Omental fat pad (tissue), 4 donors: Measurements from ENCODE around the gene PSMB7. TPM values are rescaled to one million over a fixed set of nuclear protein-coding genes. Genes with fewer than 3 reads are reported as not detected.

Source experiments
- ATAC-seq: fragments of 150-250 bp; one replicate; pipeline ENCODE4 v1.9.1; 2016; ENCODE audit warnings: mild to moderate bottlenecking, moderate library complexity; ENCODE audit not compliant: low FRiP score
- DNase-seq: peaks from one replicate; pipeline ENCODE4 v3.0.0-alpha.2; 2019; ENCODE audit warnings: low spot score
- total RNA-seq, 4 donors: library from RNA; depleted of rRNA; stranded (reverse); fragments of >200 nt; gene quantifications; one replicate each; pipeline ENCODE4 v1.1.0, GENCODE V29; 2016
- TF ChIP-seq, protein P1 (sequence below), 3 donors: fragments of 450-650 bp; IDR thresholded peaks; one replicate each; pipeline ENCODE4 v1.5.1; 2016 to 2017; ENCODE audit warnings: antibody characterized with exemption in 3 of 3, mild to moderate bottlenecking in 3 of 3, moderate library complexity in 2 of 3

Gene PSMB7
- total RNA-seq, 4 donors from 2014 or later, result 172 to 200 (median 187) TPM

DNA sequence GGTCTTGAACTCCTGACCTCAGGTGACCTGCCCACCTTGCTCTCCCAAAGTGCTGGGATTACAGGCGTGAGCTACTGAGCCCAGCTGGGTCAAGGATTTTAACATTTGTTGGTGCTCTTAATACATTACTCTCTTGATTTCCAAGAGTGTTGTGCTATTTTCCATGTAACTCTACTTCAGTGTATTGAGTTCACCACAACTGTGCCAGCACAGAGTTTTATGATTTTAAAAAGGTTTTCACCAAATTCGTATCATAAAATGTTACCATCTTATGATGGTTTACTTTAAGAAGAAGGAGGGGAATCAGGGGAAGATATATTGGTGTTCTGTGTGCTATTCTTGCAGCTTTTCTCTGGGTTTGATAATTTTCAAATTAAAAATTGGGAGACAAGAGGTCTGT is 28.4 kb upstream of the PSMB7 start:
- DNase-seq (no peak), ATAC-seq (no peak)
- TF ChIP-seq, protein P1, sequence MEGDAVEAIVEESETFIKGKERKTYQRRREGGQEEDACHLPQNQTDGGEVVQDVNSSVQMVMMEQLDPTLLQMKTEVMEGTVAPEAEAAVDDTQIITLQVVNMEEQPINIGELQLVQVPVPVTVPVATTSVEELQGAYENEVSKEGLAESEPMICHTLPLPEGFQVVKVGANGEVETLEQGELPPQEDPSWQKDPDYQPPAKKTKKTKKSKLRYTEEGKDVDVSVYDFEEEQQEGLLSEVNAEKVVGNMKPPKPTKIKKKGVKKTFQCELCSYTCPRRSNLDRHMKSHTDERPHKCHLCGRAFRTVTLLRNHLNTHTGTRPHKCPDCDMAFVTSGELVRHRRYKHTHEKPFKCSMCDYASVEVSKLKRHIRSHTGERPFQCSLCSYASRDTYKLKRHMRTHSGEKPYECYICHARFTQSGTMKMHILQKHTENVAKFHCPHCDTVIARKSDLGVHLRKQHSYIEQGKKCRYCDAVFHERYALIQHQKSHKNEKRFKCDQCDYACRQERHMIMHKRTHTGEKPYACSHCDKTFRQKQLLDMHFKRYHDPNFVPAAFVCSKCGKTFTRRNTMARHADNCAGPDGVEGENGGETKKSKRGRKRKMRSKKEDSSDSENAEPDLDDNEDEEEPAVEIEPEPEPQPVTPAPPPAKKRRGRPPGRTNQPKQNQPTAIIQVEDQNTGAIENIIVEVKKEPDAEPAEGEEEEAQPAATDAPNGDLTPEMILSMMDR (IDR thresholded peaks at IDR 0.05), result no peak

DNA sequence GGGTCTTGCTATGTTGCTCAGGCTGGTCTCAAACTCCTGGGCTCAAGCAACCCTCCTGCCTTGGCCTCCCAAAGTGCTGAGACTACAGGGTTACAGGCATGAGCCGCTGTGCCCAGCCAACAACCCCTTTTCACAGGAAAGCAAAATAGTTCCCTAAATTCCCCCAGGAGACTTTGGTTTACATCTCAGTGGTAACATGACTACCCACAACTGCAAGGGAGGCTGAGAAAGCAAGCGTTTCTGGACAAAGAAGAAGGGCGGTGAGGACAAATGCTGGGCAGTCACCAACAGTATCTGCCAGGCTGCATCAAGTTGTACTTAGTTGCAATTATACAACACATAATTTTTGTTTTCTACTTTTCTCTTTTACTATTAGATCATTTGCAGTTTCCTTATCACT is 27.6 kb upstream of the PSMB7 start:
- DNase-seq (no peak), ATAC-seq (no peak)
- TF ChIP-seq, protein P1 (IDR thresholded peaks at IDR 0.05), result no peak

DNA sequence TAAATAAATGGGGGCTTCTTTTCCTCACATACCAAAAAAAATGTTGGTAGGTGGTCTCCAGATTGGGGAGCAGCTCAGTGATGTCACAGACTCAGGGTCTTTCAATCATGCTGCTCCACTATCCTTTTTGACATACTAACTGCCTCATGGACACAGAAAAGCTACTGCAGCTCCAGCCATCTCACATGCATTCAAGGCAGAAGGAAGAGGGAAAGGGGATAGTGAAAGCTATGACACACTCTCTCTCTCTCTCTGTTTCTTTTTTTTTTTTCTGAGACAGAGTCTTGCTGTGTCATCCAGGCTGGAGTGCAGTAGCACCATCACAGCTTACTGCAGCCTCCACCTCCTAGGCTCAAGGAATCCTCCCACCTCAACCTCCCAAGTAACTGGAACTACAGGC is 27.1 kb upstream of the PSMB7 start:
- TF ChIP-seq, protein P1 (IDR thresholded peaks at IDR 0.05), result no peak
- ATAC-seq (no peak), DNase-seq (no peak)

DNA sequence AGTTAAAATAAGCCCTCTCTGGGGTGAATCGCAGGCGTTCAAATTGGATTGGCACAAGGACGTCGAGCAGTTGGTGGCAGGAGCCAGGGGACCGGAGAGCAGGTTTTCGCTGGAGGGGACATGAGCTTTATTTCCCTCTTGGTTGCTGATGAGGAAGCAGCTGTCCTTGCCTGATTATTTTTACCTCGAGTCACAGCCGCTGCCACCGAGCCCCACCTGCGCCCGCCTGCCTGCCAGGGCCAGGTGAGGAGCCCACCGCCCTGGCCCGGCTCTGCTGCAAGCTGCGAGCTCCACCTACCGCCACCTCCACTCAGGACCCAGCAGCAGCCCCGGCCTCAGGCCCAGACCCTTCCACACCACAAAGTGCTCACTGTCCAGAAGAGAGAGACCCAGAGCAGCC is 26.0 kb upstream of the PSMB7 start:
- no peak for ATAC-seq
- no peak for DNase-seq
- TF ChIP-seq, protein P1 (IDR thresholded peaks at IDR 0.05), result no peak

DNA sequence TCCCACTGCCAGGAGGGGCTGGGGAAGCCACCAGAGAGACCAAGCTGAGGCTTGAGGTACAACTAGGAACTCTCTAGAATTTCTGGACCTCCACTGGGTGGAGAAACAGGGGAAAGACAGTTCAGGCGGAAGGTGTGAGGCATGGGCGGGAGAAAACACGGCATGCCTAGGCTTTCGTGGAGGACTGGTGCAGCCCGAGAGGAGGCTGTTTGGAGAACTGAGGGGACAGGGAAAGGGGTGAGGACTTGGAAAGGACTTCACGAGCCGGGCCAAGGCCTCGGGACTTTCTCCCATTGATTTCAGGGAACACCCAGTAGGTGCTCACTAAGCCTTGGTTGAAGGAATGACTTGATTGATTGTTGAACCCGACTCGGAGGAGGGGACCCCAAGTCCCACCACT is 25.5 kb upstream of the PSMB7 start:
- TF ChIP-seq, protein P1 (IDR thresholded peaks at IDR 0.05), result no peak
- DNase-seq (no peak), ATAC-seq (no peak)

DNA sequence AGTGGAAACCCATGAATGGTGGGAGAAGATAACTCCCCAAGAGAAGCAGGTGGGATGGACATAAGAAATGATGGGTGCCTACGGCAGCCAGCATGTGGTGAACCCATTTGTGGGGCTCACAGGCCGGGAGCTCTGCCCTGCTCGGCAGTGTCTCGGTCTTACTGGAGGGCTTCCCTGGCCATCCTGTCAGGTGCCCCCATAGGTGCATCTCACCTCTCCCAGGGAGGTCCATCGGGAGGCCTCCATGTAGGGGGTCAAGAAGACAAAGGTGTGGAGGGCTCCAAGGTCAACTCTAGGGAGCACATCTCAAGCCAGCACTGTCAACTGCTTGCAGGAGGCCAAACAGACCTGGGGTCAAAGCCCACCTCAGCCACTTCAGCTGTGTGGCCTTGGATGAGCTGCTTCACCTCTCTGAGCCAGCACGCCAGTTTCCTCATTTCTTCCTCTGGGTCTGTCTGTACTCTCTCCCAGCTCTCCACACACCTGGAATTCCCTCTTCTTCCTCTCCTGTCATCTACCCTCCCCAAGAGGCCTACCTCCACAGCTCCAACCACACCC is 24.5 kb upstream of the PSMB7 start:
- TF ChIP-seq, protein P1 (IDR thresholded peaks at IDR 0.05), result no peak
- ATAC-seq (no peak), DNase-seq (no peak)

DNA sequence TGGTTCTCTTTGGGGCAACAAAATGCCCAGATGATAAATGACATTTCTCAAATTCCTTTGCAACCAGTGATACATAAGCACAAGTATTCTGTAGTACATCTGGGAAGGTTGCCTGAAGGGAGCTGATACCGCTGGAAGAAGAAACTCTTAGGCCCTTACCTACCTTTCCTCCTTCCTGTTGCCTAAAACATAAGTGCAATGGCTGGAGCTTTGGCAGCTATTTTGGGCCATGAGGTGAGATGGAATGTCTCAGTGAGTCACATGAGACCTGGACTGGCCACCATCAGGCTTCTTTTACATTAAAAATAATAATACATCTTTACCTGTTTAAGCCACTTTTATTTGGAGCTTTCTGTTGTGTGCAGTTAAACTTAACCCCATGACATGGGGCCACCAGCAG is 23.8 kb upstream of the PSMB7 start:
- ATAC-seq, result no peak
- TF ChIP-seq, protein P1 (IDR thresholded peaks at IDR 0.05), result no peak
- DNase-seq, result no peak
